Omental fat pad (tissue), 4 donors: ENCODE results near the gene ACP2. TPM values are rescaled to one million over a fixed set of nuclear protein-coding genes. Genes with fewer than 3 reads are reported as not detected.

Experiments
- ATAC-seq: fragments of 150-250 bp; one replicate; pipeline ENCODE4 v1.9.1; 2016; ENCODE audit warnings: mild to moderate bottlenecking, moderate library complexity; ENCODE audit not compliant: low FRiP score
- DNase-seq: peaks from one replicate; pipeline ENCODE4 v3.0.0-alpha.2; 2019; ENCODE audit warnings: low spot score
- total RNA-seq, 4 donors: library from RNA; depleted of rRNA; stranded (reverse); fragments of >200 nt; gene quantifications; one replicate each; pipeline ENCODE4 v1.1.0, GENCODE V29; 2016
- TF ChIP-seq, protein P1 (sequence below), 3 donors: fragments of 450-650 bp; IDR thresholded peaks; one replicate each; pipeline ENCODE4 v1.5.1; 2016 to 2017; ENCODE audit warnings: antibody characterized with exemption in 3 of 3, mild to moderate bottlenecking in 3 of 3, moderate library complexity in 2 of 3

The ACP2 gene
- total RNA-seq, 4 donors from 2014 or later, result 44.1 to 70.2 (median 55.4) TPM

DNA sequence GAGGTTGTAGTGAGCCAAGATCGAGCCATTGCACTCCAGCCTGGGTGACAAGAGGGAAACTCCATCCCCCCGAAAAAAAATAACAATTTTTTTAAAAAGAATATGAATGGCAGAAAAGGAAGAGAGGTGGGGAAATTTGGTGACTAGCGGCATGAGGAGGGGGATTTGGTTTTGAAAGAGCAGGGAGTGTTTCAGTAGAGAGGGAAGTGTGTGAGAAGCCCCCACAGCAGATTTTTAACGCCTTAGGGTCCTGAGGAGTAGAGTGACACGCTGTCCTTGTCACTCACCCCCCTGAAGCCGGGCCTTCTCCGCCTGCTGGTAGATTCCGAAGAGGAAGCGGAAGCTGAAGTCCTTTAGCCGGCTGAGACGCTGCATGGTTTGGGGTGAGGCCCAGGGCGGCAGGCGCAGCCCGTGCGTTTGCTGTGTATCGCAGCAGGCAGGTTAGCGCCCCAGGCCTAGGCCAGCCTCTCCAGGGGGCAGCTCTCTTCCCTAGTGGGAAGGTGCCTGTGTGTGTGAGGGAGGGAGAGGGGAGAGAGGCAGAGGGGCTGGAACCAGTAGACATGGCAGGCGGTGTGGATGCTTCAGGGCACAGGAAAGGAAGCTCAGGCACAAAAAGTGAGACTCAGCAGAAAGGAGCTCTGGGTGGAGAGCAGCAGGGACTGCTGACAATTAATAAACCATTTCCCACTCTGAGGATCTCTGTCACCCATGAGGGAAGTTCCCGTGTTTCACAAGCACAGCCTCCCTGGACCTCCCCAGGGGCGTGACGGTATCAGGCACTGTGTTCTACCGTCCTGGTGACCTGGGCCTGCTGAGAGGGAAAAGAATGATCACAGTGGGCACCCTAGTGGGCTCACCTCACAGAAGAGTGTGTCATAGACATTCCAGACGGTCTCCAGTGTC is 3.9 kb downstream of the ACP2 start:
- TF ChIP-seq, protein P1, sequence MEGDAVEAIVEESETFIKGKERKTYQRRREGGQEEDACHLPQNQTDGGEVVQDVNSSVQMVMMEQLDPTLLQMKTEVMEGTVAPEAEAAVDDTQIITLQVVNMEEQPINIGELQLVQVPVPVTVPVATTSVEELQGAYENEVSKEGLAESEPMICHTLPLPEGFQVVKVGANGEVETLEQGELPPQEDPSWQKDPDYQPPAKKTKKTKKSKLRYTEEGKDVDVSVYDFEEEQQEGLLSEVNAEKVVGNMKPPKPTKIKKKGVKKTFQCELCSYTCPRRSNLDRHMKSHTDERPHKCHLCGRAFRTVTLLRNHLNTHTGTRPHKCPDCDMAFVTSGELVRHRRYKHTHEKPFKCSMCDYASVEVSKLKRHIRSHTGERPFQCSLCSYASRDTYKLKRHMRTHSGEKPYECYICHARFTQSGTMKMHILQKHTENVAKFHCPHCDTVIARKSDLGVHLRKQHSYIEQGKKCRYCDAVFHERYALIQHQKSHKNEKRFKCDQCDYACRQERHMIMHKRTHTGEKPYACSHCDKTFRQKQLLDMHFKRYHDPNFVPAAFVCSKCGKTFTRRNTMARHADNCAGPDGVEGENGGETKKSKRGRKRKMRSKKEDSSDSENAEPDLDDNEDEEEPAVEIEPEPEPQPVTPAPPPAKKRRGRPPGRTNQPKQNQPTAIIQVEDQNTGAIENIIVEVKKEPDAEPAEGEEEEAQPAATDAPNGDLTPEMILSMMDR (IDR thresholded peaks at IDR 0.05), result no peak
- DNase-seq, result no peak
- ATAC-seq, result no peak

DNA sequence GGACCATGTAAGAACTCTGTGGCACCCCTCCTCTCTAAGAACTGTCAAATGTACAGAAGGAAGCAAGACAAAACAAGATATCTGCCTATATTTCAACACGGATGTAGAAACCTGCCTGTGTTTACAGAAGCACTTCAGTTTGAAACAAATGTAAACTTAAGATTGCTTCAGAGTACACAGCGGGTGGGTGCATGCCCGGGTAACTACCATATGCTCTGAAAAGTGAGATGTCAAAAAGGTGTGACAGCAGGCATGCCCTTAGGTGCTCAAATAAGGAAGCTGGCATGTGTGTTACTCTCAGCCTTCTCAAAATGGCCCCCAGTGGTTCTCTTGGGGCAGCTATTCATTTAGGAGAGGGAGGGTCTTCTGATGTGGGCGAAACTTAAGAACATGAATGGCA is 5.2 kb downstream of the ACP2 start:
- DNase-seq (no peak), ATAC-seq (no peak)
- TF ChIP-seq, protein P1 (IDR thresholded peaks at IDR 0.05), result no peak

DNA sequence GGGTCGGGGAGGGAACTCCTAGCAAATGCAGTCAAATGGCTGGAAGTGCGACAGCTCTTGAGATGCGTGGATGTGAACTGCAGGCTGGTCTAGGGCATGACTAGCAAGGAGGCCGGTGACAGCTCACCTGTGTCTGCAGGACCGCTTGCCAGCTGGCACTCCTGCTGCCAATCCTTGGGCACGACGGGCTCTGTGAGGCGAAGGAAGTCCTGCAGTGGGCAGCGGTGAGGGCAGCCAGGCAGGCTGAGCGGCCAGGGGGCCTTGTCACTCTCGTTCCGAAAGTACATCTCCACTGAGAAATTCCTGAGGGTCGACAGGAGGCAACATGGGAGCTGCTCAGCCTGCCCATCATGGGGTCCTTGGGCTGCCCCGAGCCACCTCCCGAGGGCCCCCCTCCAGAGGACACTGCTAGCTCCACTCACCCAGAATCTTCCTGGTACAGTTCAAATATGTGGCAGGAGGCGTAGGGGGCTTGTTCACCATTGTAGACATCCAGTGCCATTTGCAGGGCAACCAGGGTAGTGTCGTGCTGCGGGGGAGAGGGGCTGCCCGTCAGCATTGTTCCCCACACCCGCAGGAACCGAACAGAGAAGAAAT is 5.9 kb downstream of the ACP2 start:
- DNase-seq (no peak), ATAC-seq (no peak)
- TF ChIP-seq, protein P1 (IDR thresholded peaks at IDR 0.05), result no peak

DNA sequence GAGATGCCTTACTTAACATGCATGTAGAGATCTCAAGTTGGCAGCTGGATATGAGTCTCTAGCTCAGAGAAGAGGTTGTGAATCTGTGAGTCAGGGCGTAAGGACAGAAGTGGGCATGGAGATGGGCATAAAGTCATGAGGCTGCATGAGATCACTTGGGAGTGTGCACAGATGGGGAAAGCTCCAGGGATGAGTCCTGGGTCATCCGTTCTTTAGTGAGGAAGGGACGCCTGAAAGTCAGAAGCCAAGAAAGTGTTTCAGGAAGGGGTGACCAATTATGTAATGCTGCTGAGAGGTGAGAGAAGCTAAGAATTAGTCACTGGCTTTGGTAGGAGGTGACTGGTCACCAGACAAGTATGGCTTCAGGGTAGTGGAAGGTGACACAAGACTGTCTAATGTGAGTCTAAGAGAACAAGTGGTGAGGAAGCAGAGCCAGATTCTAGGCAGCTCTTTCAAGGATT is 6.7 kb downstream of the ACP2 start:
- no peak for DNase-seq
- TF ChIP-seq, protein P1 (IDR thresholded peaks at IDR 0.05), result no peak
- no peak for ATAC-seq

DNA sequence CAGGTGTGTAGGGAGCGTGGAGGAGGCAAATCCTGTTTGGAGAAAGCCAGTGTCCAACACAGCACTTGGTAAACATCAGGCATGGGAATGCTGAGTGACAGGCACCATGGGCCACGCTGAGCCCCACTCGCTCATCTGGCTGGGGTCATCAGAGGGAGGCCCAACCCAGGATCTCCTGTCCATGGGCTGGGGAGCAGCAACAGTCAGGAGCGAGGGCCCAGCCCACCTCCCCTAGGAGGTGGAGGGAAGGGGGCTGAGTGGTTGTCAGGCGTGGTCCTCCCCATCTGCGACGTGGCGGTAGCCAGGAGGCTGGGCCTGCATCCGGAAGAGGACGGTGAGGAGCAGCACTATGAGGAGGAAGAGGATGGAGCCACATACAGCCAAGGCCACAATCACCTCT is 8.8 kb downstream of the ACP2 start:
- ATAC-seq (no peak), DNase-seq (no peak)
- TF ChIP-seq, protein P1 (IDR thresholded peaks at IDR 0.05), result no peak

DNA sequence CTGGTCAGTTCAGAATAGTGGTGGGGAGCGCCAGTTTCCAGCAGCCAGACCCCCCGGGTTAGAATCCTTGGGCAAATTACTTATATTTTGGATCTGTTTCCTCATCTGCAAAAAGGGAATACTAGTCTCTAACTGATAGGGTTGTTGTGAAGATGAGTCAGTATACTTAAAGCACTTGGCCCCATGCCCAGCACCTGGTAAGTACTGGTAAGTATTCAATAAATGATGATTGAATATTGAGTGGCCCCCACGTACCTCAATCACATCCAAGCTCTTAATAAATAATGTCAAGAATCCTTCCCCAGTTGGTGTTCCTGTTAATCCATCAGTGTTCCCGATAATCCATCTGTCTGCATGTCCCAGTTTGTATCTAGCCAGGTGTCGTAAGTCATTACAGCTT is 12.1 kb downstream of the ACP2 start:
- ATAC-seq (no peak), DNase-seq (no peak)
- TF ChIP-seq, protein P1 (IDR thresholded peaks at IDR 0.05), result no peak
